Activated T-helper 17 cell treated with anti-CD3 and anti-CD28 coated beads, Interleukin-2, amount 50 U/mL, for 72 hours (primary cell): ENCODE measurements around the gene CNTN2. TPM values are rescaled to one million over a fixed set of nuclear protein-coding genes. Genes with fewer than 3 reads are reported as not detected.

Experiments
- ATAC-seq: fragments of 150-1000 bp; cut with Tn5 transposase; replicated peaks from 2 replicates; pipeline ENCODE4 v1.10.0; 2021; ENCODE audit warnings: mild to moderate bottlenecking, moderate library complexity
- H3K27ac Mint-ChIP-seq: one replicate; pipeline ENCODE4 v1.8.0; 2022; ENCODE audit warnings: mixed read lengths
- H3K27me3 Mint-ChIP-seq: one replicate; pipeline ENCODE4 v1.8.0; 2022; ENCODE audit warnings: mixed read lengths
- H3K36me3 Mint-ChIP-seq: one replicate; pipeline ENCODE4 v1.8.0; 2022; ENCODE audit warnings: low read depth, mild to moderate bottlenecking, mixed read lengths
- H3K4me1 Mint-ChIP-seq: one replicate; pipeline ENCODE4 v1.8.0; 2022; ENCODE audit warnings: mixed read lengths
- H3K4me3 Mint-ChIP-seq: one replicate; pipeline ENCODE4 v1.8.0; 2022; ENCODE audit warnings: mild to moderate bottlenecking, mixed read lengths
- H3K9me3 Mint-ChIP-seq: one replicate; pipeline ENCODE4 v1.8.0; 2022; ENCODE audit warnings: mixed read lengths
- total RNA-seq, 2 donors: library from RNA; stranded (reverse); gene quantifications; one replicate each; pipeline ENCODE4 v1.2.3, GENCODE V29; 2022

Gene CNTN2
- total RNA-seq, 2 donors from 2014 or later: not detected

DNA sequence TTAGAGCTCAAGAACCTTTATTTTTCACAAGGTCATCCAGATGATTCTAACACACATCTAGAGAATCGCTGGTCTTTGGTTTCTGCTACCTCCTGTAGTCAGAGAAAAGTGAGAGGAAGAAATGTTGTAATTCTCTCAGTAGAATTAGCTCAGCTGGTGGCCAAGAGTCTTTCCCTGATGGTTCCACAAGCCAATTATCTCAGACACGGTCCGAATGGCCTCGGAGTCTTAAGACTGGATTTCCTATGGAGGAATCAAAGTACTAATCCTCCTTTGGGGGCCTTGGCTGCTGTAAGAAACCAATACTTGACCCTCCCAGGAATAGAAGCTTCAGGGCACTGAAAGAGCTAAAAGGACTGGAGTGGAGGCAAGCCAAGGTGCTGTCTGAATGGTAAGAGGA is 39.4 kb downstream of the CNTN2 start:
- H3K27me3 Mint-ChIP-seq: no peaks in the 10 kb centered on the region
- no peak overlapping the region for H3K27ac Mint-ChIP-seq
- H3K9me3 Mint-ChIP-seq: no peaks in the 10 kb centered on the region
- ATAC-seq: no peak
- H3K4me1 Mint-ChIP-seq: no peaks in the 10 kb centered on the region
- peaks cover 36% of the 10 kb centered on the region for H3K36me3 Mint-ChIP-seq
- H3K4me3 Mint-ChIP-seq: no peak overlapping the region

DNA sequence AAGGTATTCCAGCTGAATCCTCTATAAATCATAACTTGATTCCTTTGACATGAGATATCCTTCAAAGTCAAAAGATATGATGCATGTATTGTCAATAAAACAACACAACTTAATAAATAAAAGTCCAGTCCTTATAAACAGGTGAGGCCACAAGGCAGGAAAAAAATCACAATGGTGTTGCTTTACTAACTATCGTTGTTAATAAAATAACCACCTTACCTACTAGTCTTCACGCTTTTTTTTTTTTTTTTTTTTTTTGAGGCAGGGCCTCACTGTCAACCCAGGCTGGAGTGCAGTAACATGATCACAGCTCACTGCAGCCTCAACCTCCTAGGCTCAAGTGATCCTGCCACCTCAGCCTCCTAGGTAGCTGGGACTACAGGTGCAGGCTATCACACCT is 41.3 kb downstream of the CNTN2 start, which contains the start of gene TMEM81:
TSS of gene TMEM81 (minus strand) at position 101 of the 400 bp plus-strand sequence. CDS start 140 bp downstream, outside the sequence.
- no peak for ATAC-seq
- no peak within 1 kb of the TSS for H3K27ac Mint-ChIP-seq

DNA sequence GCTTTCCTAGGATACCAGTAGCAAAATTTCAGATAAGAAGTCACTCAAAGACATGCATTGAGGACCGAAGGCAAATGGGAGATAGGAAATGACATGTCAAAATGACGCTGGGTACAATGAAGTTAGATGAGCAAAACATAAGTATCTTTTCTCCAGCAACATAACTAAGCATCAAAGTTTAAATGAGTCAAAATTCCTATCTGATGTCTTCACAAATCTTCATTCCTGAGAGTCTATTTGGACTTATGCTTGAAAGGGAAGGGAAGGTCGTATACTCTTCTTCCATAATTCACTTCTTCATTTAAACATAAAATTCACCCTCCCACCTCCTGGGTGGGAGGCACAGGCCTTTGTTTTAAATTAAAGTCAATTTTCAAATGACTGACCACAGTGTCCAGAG is 45.3 kb downstream of the CNTN2 start:
- peaks cover 4% of the 10 kb centered on the region for H3K4me1 Mint-ChIP-seq
- ATAC-seq: no peak
- H3K27ac Mint-ChIP-seq: no peak overlapping the region

More for the DNA sequence above, 41.3 kb downstream of the CNTN2 start, which contains the start of gene TMEM81:
- peaks cover 56% of the 10 kb centered on the region for H3K36me3 Mint-ChIP-seq
- H3K9me3 Mint-ChIP-seq: no peaks in the 10 kb centered on the region
- no peaks in the 10 kb centered on the region for H3K4me1 Mint-ChIP-seq
- H3K27me3 Mint-ChIP-seq: no peaks in the 10 kb centered on the region
- H3K4me3 Mint-ChIP-seq: no peak within 1 kb of the TSS

DNA sequence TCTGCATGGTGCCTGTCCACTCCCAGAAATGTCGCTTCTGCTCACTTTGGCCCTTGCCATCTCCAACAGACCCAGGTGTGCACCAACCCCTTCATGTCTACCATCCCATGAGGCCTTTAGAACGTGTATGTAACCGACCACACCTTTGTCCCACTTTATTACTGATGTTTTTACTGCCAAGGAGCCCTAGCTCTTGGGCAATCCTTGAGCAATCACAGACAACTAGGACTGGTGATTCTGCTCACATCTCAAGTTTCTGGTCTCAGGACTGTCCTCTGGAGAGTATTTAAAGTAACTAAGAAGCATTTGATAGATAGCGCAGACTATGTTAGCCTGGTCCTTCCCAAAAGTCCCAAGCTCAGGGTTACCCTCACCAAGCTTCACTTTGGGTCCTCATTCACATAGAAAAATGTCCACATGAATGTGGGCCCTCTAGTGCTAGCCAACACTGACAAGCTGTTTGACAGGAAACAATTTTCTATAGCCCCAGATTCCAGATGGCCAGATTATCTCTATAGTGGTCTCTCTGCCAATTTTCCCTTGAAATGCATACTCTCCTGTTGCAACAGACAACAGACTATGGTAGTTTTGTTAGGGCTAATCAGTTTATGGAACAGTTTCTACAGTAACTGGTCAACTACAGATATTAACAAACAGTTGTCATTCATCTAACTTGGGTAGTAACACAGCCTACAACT is 48.2 kb downstream of the CNTN2 start:
- H3K36me3 Mint-ChIP-seq: peaks cover 98% of the 10 kb centered on the region
- H3K27me3 Mint-ChIP-seq: no peaks in the 10 kb centered on the region
- ATAC-seq: no peak
- H3K4me3 Mint-ChIP-seq: no peak overlapping the region
- H3K9me3 Mint-ChIP-seq: no peaks in the 10 kb centered on the region
- peak overlapping the region; percentile 89 for H3K27ac Mint-ChIP-seq
- H3K4me1 Mint-ChIP-seq: peaks cover 4% of the 10 kb centered on the region

More for the DNA sequence above, 45.3 kb downstream of the CNTN2 start:
- Mint-ChIP-seq H3K9me3 (no peaks in the 10 kb centered on the region), H3K4me3 (no peak overlapping the region), H3K36me3 (peaks cover 94% of the 10 kb centered on the region), H3K27me3 (no peaks in the 10 kb centered on the region)

DNA sequence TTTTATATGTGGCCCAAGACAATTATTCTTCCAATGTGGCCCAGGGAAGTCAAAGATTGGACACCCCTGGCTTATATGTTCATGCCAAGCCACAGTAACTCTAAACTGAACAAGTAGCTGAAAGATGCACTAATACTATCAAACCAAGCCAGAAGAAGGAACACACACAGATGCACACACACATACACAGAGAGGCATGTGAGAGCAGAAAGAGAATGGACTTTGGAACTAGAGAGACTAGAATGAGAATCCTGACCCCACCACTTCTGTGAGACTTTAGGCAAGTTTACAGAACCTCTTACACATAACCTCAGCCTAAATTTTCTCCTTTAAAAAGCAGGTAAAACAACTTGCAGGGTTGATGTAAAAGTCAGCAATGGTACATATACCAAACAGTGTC is 52.4 kb downstream of the CNTN2 start:
- Mint-ChIP-seq H3K36me3 (peaks cover 98% of the 10 kb centered on the region), H3K4me3 (no peak overlapping the region), H3K4me1 (peaks cover 3% of the 10 kb centered on the region), H3K27me3 (no peaks in the 10 kb centered on the region), H3K9me3 (no peaks in the 10 kb centered on the region), H3K27ac (peak overlapping the region; percentile 5)
- no peak for ATAC-seq

DNA sequence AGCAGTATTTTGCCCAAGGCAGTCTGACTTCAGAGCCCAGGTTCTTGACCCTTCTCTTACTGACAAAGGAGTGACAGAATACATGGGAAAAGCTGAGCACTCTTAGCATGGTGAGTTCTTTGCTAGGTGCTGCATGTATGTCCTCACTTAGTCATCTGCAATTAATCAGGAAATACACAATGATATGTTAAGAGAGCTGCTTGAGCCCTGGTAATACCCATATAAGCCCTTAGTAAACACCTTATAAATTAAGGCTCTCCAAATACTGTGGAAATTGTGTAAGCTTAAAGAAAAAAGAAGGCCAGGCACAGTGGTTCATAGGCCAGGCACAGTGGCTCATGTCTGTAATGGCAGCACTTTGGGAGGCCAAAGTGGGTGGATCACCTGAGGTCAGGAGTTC is 55.2 kb downstream of the CNTN2 start:
- Mint-ChIP-seq H3K36me3 (peaks cover 98% of the 10 kb centered on the region), H3K27ac (no peak overlapping the region)

DNA sequence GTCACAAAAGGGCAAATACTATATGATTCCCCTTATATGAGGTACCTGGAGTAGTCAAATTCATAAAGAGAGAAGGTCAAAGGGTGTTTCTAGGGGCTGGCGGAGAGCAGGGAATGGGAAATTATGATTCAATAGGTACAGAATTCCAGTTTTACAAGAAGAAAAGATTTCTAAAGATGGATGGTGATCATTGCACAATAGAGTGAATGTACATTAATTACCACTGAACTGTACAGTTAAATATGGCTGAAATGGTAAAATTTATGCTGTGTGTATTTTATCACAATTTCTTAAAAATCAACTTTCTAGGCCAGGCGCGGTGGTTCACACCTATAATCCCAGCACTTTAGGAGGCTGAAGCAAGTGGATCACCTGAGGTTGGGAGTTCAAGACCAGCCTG is 59.4 kb downstream of the CNTN2 start:
- no peaks in the 10 kb centered on the region for H3K27me3 Mint-ChIP-seq
- ATAC-seq: no peak
- H3K9me3 Mint-ChIP-seq: no peaks in the 10 kb centered on the region
- no peak overlapping the region for H3K27ac Mint-ChIP-seq
- peaks cover 100% of the 10 kb centered on the region for H3K36me3 Mint-ChIP-seq
- H3K4me3 Mint-ChIP-seq: no peak overlapping the region
- H3K4me1 Mint-ChIP-seq: peaks cover 3% of the 10 kb centered on the region

More for the DNA sequence above, 55.2 kb downstream of the CNTN2 start:
- H3K4me3 Mint-ChIP-seq: no peak overlapping the region
- H3K27me3 Mint-ChIP-seq: no peaks in the 10 kb centered on the region
- no peaks in the 10 kb centered on the region for H3K9me3 Mint-ChIP-seq
- ATAC-seq: no peak
- no peaks in the 10 kb centered on the region for H3K4me1 Mint-ChIP-seq

DNA sequence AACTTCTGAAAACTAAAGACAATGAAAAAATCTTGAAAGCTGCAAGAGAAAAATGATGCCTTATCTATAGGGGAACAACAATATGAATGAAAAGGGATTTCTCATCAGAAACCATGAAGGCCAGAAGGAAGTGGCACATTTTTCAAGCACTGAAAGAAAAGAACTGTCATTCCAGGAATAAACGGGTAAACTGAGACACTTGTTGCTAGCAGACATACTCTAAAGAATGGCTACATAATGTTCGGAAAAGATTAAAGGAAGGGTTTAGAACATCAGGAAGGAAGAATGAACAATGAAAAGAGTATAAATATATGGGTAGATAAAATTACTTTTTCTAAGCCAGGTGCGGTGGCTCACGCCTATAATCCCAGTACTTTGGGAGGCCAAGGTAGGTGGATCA is 64.3 kb downstream of the CNTN2 start:
- no peak for ATAC-seq
- Mint-ChIP-seq H3K4me3 (no peak overlapping the region), H3K27ac (peak overlapping the region; percentile 10), H3K36me3 (peaks cover 89% of the 10 kb centered on the region), H3K27me3 (no peaks in the 10 kb centered on the region), H3K9me3 (no peaks in the 10 kb centered on the region), H3K4me1 (peaks cover 12% of the 10 kb centered on the region)

DNA sequence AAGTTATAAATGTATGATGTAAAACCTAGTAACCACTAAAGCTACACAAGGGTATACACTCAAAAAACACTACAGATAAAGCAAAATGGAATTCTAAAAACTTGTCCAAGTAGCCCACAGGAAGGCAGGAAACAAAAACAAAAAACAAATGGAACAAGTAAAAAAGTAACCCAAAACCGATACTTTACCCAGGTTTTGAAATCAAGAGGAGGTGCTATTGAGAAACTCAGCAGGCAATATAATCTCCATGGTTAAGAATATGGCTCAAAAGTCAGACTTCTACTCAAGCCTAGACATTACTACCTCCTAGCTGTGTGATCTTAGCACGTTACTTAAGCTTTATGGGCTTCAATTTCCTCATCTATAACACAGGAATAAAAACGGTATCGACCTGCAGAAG is 65.5 kb downstream of the CNTN2 start:
- H3K27ac Mint-ChIP-seq: no peak overlapping the region
- no peaks in the 10 kb centered on the region for H3K27me3 Mint-ChIP-seq
- H3K36me3 Mint-ChIP-seq: peaks cover 87% of the 10 kb centered on the region
- no peaks in the 10 kb centered on the region for H3K9me3 Mint-ChIP-seq
- ATAC-seq: no peak
- no peak overlapping the region for H3K4me3 Mint-ChIP-seq
- peaks cover 14% of the 10 kb centered on the region for H3K4me1 Mint-ChIP-seq

DNA sequence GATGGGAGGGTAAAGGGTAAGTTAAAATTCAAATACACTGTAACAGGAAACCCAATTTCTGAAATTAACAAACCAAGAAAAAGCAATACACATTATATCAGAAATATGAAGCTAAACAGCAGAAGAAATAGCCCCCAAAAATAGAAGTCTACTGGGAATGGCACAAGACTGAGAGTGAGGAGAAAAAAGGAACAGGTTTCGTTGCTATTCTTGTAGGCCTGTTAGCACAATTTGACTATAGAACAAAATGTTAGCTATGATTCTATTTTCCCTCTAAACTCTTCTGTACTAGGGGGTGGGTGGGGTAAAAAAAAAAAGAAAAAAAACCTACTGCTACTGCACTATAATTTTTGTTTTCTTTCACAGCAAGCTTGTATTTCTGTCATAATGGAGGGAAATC is 66.3 kb downstream of the CNTN2 start:
- peaks cover 87% of the 10 kb centered on the region for H3K36me3 Mint-ChIP-seq
- no peak overlapping the region for H3K4me3 Mint-ChIP-seq
- H3K27ac Mint-ChIP-seq: no peak overlapping the region
- H3K9me3 Mint-ChIP-seq: no peaks in the 10 kb centered on the region
- peaks cover 14% of the 10 kb centered on the region for H3K4me1 Mint-ChIP-seq
- no peak for ATAC-seq
- H3K27me3 Mint-ChIP-seq: no peaks in the 10 kb centered on the region

DNA sequence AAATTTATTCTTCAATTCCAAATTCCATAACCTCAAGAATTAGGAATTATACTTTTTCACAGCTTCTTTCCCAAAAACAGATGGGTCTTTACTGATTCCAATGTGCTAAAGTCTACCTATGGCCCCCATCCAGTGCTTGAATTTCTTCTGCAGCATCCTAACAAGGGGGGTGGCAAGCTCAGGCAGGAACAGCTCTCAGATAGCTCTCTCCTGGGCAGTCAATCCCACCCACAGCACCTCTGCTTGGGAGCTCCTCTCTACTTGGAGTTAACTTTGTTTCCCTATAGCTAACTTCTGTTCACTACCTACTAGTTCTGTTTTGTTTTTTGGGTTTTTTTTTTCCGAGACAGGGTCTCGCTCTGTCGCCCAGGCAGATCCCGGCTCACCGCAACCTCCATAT is 66.7 kb downstream of the CNTN2 start:
- no peak overlapping the region for H3K27ac Mint-ChIP-seq
- peaks cover 87% of the 10 kb centered on the region for H3K36me3 Mint-ChIP-seq
- H3K4me1 Mint-ChIP-seq: peaks cover 14% of the 10 kb centered on the region
- ATAC-seq: no peak
- no peaks in the 10 kb centered on the region for H3K9me3 Mint-ChIP-seq
- H3K4me3 Mint-ChIP-seq: no peak overlapping the region
- no peaks in the 10 kb centered on the region for H3K27me3 Mint-ChIP-seq

DNA sequence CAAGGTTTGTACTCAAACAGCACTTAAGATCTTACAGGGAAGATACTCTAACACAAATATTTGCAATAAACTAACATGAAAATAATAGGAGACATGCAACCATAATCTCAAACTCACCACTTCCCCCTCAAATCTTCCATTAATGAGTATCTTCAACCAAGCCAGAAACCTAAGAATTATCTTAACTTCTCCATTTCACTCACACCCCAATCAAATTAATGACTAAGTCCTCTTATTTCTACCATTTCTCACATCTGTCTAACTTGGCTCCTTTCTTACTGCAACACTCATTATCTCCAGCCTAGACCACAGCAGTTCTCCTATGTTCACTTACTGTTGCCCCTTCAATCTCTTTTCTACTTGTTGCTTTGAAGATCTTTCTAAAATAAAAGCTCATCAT is 68.3 kb downstream of the CNTN2 start:
- no peak for ATAC-seq
- Mint-ChIP-seq H3K9me3 (no peaks in the 10 kb centered on the region), H3K36me3 (peaks cover 87% of the 10 kb centered on the region), H3K4me1 (peaks cover 18% of the 10 kb centered on the region), H3K27ac (peak overlapping the region; percentile 3), H3K4me3 (no peak overlapping the region), H3K27me3 (no peaks in the 10 kb centered on the region)

DNA sequence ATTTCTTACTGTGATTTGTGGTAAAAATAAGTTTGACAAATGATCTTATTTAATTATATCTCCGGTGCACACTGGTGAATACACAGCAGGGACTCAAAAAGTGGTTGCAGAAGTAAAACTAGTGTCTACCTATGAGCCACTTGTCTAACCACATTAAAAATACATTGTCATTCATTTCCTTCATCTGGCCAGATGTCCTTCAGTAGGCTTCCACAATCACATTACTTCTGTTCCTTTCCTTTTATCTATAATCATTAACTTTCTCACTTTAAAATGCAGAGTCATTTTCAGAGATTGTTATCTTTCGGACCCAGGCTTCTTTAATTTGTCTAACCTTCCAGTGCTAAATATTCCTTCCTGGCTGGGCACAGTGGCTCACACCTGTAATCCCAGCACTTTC is 75.7 kb downstream of the CNTN2 start:
- Mint-ChIP-seq H3K4me3 (no peak overlapping the region), H3K27me3 (no peaks in the 10 kb centered on the region), H3K4me1 (peaks cover 29% of the 10 kb centered on the region), H3K9me3 (no peaks in the 10 kb centered on the region), H3K36me3 (peaks cover 66% of the 10 kb centered on the region), H3K27ac (peak overlapping the region; percentile 60)
- no peak for ATAC-seq

DNA sequence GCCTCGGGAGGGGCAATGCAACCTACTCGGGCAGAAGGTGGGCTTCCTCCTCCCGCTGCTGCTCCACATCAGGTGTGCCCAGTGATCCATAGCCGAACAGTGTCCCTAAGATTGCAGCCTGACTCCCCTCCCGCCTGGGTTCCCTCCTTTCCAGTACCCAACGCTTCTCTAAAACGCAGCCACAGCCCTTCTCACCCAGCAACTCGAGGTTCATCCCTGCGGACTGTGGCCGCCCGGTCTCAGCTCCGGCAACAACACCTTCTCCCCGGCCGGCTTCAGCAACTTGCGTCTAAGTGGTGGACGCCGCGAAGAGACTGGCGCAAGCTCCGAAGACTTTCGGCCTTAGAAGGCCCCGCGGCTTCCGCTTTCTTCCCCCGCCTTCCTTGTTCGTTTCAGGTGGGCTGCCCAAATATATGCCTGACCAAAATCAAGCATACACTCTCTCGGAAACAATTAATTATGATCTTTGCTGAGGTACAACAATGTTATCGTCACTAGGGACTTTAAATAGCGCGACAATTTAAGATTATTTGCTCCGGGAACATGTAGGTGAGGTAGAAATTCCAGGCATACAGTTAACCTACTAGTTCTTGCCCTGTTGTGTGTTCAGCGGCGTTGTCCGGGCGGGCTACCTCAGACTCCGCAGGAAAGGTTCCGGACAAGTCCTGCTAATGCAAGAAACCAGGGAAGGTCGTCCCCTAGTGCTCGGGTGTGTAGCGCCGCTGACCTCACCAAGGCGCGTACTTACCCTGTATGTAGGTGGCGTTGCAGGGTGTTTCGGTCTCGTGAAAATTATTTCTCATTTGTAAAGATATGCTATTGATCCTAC is 78.9 kb downstream of the CNTN2 start, which contains the start of gene RBBP5:
TSS of gene RBBP5 (minus strand) at position 319 of the 829 bp plus-strand sequence. CDS start at position 214, 105 bp downstream.
- Mint-ChIP-seq H3K9me3 (no peaks in the 10 kb centered on the region), H3K4me3 (peak within 1 kb of the TSS; percentile 98), H3K27me3 (no peaks in the 10 kb centered on the region), H3K4me1 (peaks cover 24% of the 10 kb centered on the region), H3K27ac (peak within 1 kb of the TSS; percentile 99), H3K36me3 (peaks cover 35% of the 10 kb centered on the region)
- ATAC-seq: peak; percentile 99

DNA sequence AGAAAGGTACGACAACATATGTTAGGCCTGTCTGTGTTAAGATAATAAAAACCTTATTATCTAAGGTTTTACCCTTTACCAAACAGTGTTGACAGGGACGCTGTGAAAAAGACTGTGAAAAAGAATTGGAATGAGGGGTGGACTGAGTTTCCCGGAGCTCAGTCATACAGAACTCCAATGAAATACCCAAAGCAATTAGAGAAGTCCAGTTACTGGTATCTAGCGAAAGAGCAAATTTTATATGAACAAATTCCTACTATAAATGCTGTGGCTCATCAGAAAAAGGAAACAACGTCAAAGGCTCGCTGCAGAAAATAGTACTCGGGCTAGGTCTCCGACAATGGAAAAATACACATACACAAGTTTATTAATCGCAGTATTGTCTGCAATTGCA is 79.5 kb downstream of the CNTN2 start:
- Mint-ChIP-seq H3K27me3 (no peaks in the 10 kb centered on the region), H3K36me3 (peaks cover 32% of the 10 kb centered on the region), H3K4me1 (peaks cover 24% of the 10 kb centered on the region), H3K27ac (peak overlapping the region; percentile 99), H3K4me3 (peak overlapping the region; percentile 98), H3K9me3 (no peaks in the 10 kb centered on the region)
- ATAC-seq: no peak
